Adrenal gland (tissue), 12 donors: Measurements from ENCODE around the gene ZNF101. TPM values are rescaled to one million over a fixed set of nuclear protein-coding genes. Genes with fewer than 3 reads are reported as not detected.

Experiments
- DNase-seq, 7 donors: peaks; one replicate each; pipeline ENCODE4 v3.0.0-alpha.2; 2019 to 2020
- H3K27ac ChIP-seq, 5 donors: fragments of 200-600 bp; sonication (generic) in 4 of 5; 1 replicate in 3 of 5; 2 replicates in 2 of 5; pipeline versions ENCODE4 v1.5.1 to v1.8.0; 2016 to 2020; ENCODE audit warnings: mild to moderate bottlenecking in 1 of 5
- H3K27me3 ChIP-seq: fragments of 200-600 bp; 2 replicates; pipeline ENCODE4 v1.8.0; 2021
- H3K36me3 ChIP-seq, 2 donors: fragments of 200-600 bp; replicated peaks in 1 of 2; 1 replicate in 1 of 2; 2 replicates in 1 of 2; pipeline versions ENCODE4 v1.5.1 to v1.8.0; 2018 to 2022
- H3K4me1 ChIP-seq, 2 donors: fragments of 200-600 bp; replicated peaks in 1 of 2; 1 replicate in 1 of 2; 2 replicates in 1 of 2; pipeline versions ENCODE4 v1.5.1 to v1.8.0; 2018 to 2021
- H3K4me3 ChIP-seq, 4 donors: fragments of 200-600 bp; sonication (generic) in 3 of 4; one replicate each; pipeline ENCODE4 v1.5.1; 2016 to 2018
- H3K9me3 ChIP-seq, 3 donors: fragments of 200-600 bp; sonication (generic) in 1 of 3; replicated peaks in 1 of 3; 1 replicate in 2 of 3; 2 replicates in 1 of 3; pipeline versions ENCODE4 v1.5.1 to v1.8.0; 2016 to 2021
- POLR2A ChIP-seq, 2 donors: fragments of 450-650 bp; IDR thresholded peaks; one replicate each; pipeline ENCODE4 v1.6.1; 2017; ENCODE audit warnings: antibody characterized with exemption in 2 of 2, mild to moderate bottlenecking in 2 of 2, moderate library complexity in 1 of 2
- WGBS, 4 donors: extraction: QIAGEN DNeasy Blood & Tissue Kit in 2 of 4; methylation state at CpG; one replicate each; pipeline versions ENCODE4 v1.1.5 to v1.1.7; 2013 to 2017; 5-methylcytosine and 5-hydroxymethylcytosine counted together
- intact Hi-C, 2 donors: fragments of 100-400 bp; cut with DNase I; formaldehyde crosslinking; loops; one replicate each; pipeline versions ENCODE4 v1.14.1 to v1.15.0; 2022 to 2023
- polyA plus RNA-seq, 3 donors: library from polyadenylated mRNA; stranded (reverse); fragments of 200-250 nt in 2 of 3; fragments of 350-450 nt in 1 of 3; fragmentation: Illumina TruSeq in 1 of 3; extraction: RNeasy Lipid Tissue Mini Kit (QIAGEN cat#74804) in 1 of 3; gene quantifications; one replicate each; pipeline ENCODE4 v1.2.3, GENCODE V29; 2013 to 2014
- total RNA-seq, 9 donors: library from RNA; depleted of rRNA in 4 of 9; stranded (reverse); fragments of >200 nt in 4 of 9; fragments of 120-200 nt in 1 of 9; fragmentation: NEBNext Ultra II Directional in 1 of 9; extraction: Animal tissue kit (Norgen Biotek cat#: 25700) in 1 of 9; gene quantifications; one replicate each; pipeline versions ENCODE4 v1.1.0 to v1.2.4, GENCODE V29; 2013 to 2023
- TF ChIP-seq, protein P1 (sequence below), 6 experiments: fragments of 450-650 bp in 4 of 6; fragments of 200-600 bp in 2 of 6; sonication (generic) in 1 of 6; IDR thresholded peaks; 1 replicate in 5 of 6; 2 replicates in 1 of 6; pipeline versions ENCODE4 v1.5.1 to v1.8.0; 2016 to 2021; ENCODE audit warnings: antibody characterized with exemption in 6 of 6, mild to moderate bottlenecking in 2 of 6, moderate library complexity in 1 of 6
- donor health status: healthy with polysubstance abuse.
- donor health status: Bipolar disorder and iron deficiency.
- donor health status: DM: yes; HTN: yes; CAD: no.
- donor health status: DM: no; HTN: no; CAD: no.
- donor health status: DM: no; HTN: no; CAD: no.
- donor health status: DM: yes; HTN: yes; CAD: no.

Gene ZNF101
- total and polyA plus RNA-seq, 12 donors: 1.3 to 11.8 (median 6.3) TPM

DNA sequence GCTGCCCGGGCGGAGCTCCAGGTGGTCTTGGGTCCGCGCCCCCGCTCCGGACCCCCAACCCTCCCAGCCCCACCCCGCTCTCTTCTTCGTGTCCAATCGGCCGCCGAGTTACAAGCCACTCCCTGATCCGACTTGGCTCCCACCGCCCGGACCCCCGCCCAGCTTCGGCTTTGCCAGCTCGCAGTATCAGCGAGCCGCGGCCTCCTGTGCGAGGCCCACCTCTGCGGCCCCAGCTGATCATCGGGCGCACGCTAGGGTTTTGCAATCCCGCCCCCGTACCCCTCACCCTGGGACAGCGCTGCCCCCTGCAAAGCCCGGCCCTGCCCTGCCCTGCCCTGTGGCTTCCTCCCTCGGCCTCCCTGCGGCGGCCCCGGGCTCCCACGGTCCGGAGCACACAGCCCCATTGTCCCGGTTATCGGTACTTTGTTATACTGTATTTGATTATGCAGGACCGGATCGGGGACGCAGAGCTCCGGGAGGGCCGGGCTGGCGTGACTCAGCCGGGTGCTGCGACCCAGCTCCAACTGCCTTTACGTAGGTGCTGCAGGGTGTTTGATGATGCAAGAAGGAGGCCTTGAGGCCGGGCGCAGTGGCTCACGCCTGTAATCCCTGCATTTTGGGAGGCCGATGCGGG lies 40.0 kb upstream of the ZNF101 start:
- peak; percentile 63 to 85 (median 75) for DNase-seq
- 10 to 28% (median 13%) methylated on average over 9 to 51 of the region's 51 CpGs for WGBS, 4 donors
- Histone ChIP-seq H3K9me3 (no peaks in the 10 kb centered on the region), H3K27ac (peak overlapping the region in 1 of 5 donors; percentile 26), H3K27me3 (no peaks in the 10 kb centered on the region), H3K36me3 (no peaks in the 10 kb centered on the region), H3K4me3 (peak overlapping the region in 1 of 4 donors; percentile 57), H3K4me1 (peaks cover 0 to 12% of the 10 kb centered on the region in 2 donors)
- intact Hi-C loops: no loop called here
- TF ChIP-seq POLR2A (IDR thresholded peaks at IDR 0.05): no peak
- TF ChIP-seq, protein P1, sequence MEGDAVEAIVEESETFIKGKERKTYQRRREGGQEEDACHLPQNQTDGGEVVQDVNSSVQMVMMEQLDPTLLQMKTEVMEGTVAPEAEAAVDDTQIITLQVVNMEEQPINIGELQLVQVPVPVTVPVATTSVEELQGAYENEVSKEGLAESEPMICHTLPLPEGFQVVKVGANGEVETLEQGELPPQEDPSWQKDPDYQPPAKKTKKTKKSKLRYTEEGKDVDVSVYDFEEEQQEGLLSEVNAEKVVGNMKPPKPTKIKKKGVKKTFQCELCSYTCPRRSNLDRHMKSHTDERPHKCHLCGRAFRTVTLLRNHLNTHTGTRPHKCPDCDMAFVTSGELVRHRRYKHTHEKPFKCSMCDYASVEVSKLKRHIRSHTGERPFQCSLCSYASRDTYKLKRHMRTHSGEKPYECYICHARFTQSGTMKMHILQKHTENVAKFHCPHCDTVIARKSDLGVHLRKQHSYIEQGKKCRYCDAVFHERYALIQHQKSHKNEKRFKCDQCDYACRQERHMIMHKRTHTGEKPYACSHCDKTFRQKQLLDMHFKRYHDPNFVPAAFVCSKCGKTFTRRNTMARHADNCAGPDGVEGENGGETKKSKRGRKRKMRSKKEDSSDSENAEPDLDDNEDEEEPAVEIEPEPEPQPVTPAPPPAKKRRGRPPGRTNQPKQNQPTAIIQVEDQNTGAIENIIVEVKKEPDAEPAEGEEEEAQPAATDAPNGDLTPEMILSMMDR (IDR thresholded peaks at IDR 0.05): no peak

DNA sequence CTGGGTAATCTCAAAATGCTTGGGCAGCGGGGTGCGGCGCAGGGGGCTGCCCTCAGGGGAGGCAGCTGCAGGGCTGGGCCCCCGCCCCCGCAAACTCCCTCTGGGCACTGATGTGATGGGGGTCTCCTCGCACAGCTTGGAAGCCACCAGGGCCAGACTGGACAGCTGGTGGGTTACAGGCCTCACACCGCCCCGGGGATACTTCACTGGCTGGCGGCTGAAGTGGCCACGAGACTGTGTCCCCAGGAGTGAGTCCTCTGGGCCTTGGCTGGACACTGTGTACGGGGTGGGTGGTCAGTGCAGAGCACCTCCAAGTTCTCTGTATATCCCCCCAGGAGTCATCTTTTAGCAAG lies 38.6 kb upstream of the ZNF101 start:
- Histone ChIP-seq H3K36me3 (no peaks in the 10 kb centered on the region), H3K9me3 (no peaks in the 10 kb centered on the region), H3K4me3 (no peak overlapping the region), H3K27ac (no peak overlapping the region), H3K4me1 (peaks cover 0 to 12% of the 10 kb centered on the region in 2 donors), H3K27me3 (no peaks in the 10 kb centered on the region)
- no peak for TF ChIP-seq POLR2A (IDR thresholded peaks at IDR 0.05)
- TF ChIP-seq, protein P1 (IDR thresholded peaks at IDR 0.05): no peak
- intact Hi-C loops: no loop called here
- no peak for DNase-seq
- WGBS, 4 donors: 97 to 100% (median 99%) methylated on average over 5 to 11 of the region's 11 CpGs; no CpG with 5 or more reads in 1 of the 4 donors

DNA sequence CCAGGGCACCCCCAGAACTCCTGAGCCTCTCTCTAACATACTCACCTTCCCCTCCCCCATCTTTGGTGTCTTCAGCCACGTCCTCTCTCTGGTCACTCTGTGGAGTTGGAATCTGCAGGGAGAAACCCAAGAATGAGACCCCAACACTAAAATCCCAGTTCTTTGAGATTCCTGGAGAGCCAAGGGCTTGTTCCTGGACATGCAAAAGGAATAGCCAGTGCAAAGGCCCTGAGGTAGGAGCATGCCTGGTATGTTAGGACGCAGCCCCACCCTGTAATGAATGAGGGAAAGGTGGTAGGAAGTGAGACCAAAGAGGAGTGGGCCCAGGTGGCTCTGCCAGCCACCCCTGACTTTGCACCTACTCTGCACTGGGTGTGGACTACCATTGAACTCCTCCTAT lies 38.2 kb upstream of the ZNF101 start:
- Histone ChIP-seq H3K36me3 (no peaks in the 10 kb centered on the region), H3K27me3 (no peaks in the 10 kb centered on the region), H3K4me3 (no peak overlapping the region), H3K27ac (no peak overlapping the region), H3K4me1 (peaks cover 0 to 12% of the 10 kb centered on the region in 2 donors), H3K9me3 (no peaks in the 10 kb centered on the region)
- no peak for TF ChIP-seq POLR2A (IDR thresholded peaks at IDR 0.05)
- TF ChIP-seq, protein P1 (IDR thresholded peaks at IDR 0.05): no peak
- intact Hi-C loops: no loop called here
- DNase-seq: no peak
- 96 to 100% (median 100%) methylated on average over 2 of the region's 2 CpGs for WGBS, 4 donors

DNA sequence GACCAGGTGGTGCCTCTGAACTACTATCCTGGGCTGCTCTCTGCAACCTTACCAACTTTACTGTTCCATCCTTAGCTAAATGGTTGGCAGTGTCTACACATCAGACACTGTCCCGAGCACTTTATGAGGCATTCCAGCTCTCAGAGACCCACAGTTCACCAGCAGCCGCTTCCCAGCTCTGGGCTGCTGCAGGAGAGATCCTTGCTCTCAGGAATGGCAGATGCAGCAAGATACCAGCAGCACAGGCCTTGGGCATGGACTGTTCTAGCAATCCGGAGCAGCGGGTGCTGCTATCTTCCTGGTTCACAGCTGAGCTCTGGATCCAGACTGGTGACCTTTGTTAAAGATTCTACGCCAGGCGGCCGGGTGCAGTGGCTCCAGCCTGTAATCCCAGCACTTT lies 37.3 kb upstream of the ZNF101 start:
- Histone ChIP-seq H3K36me3 (no peaks in the 10 kb centered on the region), H3K4me1 (peaks cover 0 to 12% of the 10 kb centered on the region in 2 donors), H3K27me3 (no peaks in the 10 kb centered on the region), H3K4me3 (no peak overlapping the region), H3K27ac (no peak overlapping the region), H3K9me3 (no peaks in the 10 kb centered on the region)
- DNase-seq: no peak
- TF ChIP-seq, protein P1 (IDR thresholded peaks at IDR 0.05): no peak
- no peak for TF ChIP-seq POLR2A (IDR thresholded peaks at IDR 0.05)
- intact Hi-C loops: no loop called here
- 86 to 93% (median 92%) methylated on average over 6 to 7 of the region's 7 CpGs for WGBS, 4 donors
